Sigmoid colon (tissue), 4 donors: Measurements from ENCODE around the gene AP1G2.

ENCODE experiments used
- EP300 ChIP-seq, 4 donors: sonication (generic); formaldehyde crosslinking; IDR thresholded peaks; one replicate each; pipeline ENCODE4 v1.6.1; 2017; ENCODE audit warnings: antibody characterized with exemption in 4 of 4
- POLR2A ChIP-seq, 2 donors: fragments of 450-650 bp; IDR thresholded peaks; one replicate each; pipeline ENCODE4 v1.6.1; 2016; ENCODE audit warnings: antibody characterized with exemption in 2 of 2, mild to moderate bottlenecking in 2 of 2, moderate library complexity in 2 of 2
- POLR2AphosphoS5 ChIP-seq, 4 donors: sonication (generic); formaldehyde crosslinking; IDR thresholded peaks; one replicate each; pipeline ENCODE4 v1.6.1; 2017; ENCODE audit warnings: antibody characterized with exemption in 4 of 4
- TF ChIP-seq, protein P1 (sequence below), 4 experiments: fragments of 450-650 bp in 3 of 4; fragments of 200-600 bp in 1 of 4; IDR thresholded peaks; one replicate each; pipeline ENCODE4 v1.5.1; 2016 to 2019; ENCODE audit warnings: antibody characterized with exemption in 4 of 4, mild to moderate bottlenecking in 3 of 4, moderate library complexity in 2 of 4

DNA sequence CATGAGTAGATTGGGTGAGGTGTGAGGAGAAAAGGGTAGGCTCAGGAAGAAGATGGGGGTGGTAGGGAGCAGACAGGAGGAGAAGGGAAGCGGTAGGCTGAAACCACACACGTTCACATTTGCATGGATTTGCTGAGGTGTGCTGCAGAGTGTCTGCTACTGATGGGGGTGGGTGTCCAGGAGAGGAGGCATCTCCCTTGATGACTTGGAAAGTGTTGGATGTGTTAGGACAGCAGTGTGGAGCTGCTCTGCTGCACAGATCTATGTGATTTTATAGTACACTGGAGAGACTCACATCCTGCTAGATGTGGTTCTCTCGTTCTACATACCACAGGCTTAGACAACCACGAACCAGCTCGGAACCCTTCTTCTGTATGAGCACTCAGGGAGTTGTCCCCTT lies 25.3 kb downstream of the AP1G2 start:
- TF ChIP-seq, protein P1, sequence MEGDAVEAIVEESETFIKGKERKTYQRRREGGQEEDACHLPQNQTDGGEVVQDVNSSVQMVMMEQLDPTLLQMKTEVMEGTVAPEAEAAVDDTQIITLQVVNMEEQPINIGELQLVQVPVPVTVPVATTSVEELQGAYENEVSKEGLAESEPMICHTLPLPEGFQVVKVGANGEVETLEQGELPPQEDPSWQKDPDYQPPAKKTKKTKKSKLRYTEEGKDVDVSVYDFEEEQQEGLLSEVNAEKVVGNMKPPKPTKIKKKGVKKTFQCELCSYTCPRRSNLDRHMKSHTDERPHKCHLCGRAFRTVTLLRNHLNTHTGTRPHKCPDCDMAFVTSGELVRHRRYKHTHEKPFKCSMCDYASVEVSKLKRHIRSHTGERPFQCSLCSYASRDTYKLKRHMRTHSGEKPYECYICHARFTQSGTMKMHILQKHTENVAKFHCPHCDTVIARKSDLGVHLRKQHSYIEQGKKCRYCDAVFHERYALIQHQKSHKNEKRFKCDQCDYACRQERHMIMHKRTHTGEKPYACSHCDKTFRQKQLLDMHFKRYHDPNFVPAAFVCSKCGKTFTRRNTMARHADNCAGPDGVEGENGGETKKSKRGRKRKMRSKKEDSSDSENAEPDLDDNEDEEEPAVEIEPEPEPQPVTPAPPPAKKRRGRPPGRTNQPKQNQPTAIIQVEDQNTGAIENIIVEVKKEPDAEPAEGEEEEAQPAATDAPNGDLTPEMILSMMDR (IDR thresholded peaks at IDR 0.05): no peak
- no peak for TF ChIP-seq POLR2A (IDR thresholded peaks at IDR 0.05)
- TF ChIP-seq EP300 (IDR thresholded peaks at IDR 0.05): no peak
- no peak for TF ChIP-seq POLR2AphosphoS5 (IDR thresholded peaks at IDR 0.05)
